ENCODE data around the gene CCBE1. TPM values are rescaled to one million over a fixed set of nuclear protein-coding genes. Genes with fewer than 3 reads are reported as not detected.
A peak's percentile ranks its signal among the peaks of the same experiment; 100 is the strongest.

The CCBE1 gene
- polyA plus RNA-seq, 1 of the 3 experiments (the other 2 are of a cell fraction) = 5.0 TPM

- POLR2A ChIA-PET = no interaction called here
- no peaks in the 10 kb centered on the region for H3K9me2 ChIP-seq
- H3K27me3 ChIP-seq (ENCODE audit: insufficient read depth) = no peaks in the 10 kb centered on the region
- H3K79me2 ChIP-seq (ENCODE audit: insufficient read depth) = no peaks in the 10 kb centered on the region
- TF ChIP-seq NRF1 (IDR thresholded peaks at IDR 0.05; ENCODE audit: low read depth, low read length) = no peak
- TF ChIP-seq GATA2 (CRISPR knock-in tag; IDR thresholded peaks at IDR 0.05) = no peak
- TF ChIP-seq EP300 (IDR thresholded peaks at IDR 0.05; ENCODE audit: borderline replicate concordance in 1 of 2, low read depth in 1 of 2, low read length in 1 of 2) = no peak
- TF ChIP-seq YY1 (IDR thresholded peaks at IDR 0.05; ENCODE audit: low read depth) = no peak
- TF ChIP-seq JUND (IDR thresholded peaks at IDR 0.05) = no peak
- H4K20me1 ChIP-seq (ENCODE audit: insufficient read depth) = no peaks in the 10 kb centered on the region
- H3K9me3 ChIP-seq = no peaks in the 10 kb centered on the region
- no peak overlapping the region for H3K4me3 ChIP-seq (ENCODE audit: low read depth in 2 of 2, low read length in 1 of 2)
- no peak for DNase-seq
- H3K9ac ChIP-seq = no peak overlapping the region
- H3K4me2 ChIP-seq = no peak overlapping the region
- no peak overlapping the region for H2AFZ ChIP-seq (ENCODE audit: low read depth)
- no peak overlapping the region for H3K27ac ChIP-seq (ENCODE audit: low read depth in 2 of 2, low read length in 1 of 2)
- 67% methylated on average over 3 of the region's 3 CpGs for WGBS (ENCODE audit: low lambda C conversion rate)
- CTCF ChIA-PET = no interaction called here
- H3K4me1 ChIP-seq (ENCODE audit: control insufficient read depth in 1 of 2, insufficient read depth in 2 of 2, low read depth in 1 of 2, low read length in 1 of 2) = peaks cover 0 to 29% of the 10 kb centered on the region in 2 experiments; a peak in 3 of 4 replicates
- H3F3A ChIP-seq (replicated peaks; ENCODE audit: insufficient read depth) = no peaks in the 10 kb centered on the region
- no peaks in the 10 kb centered on the region for H3K36me3 ChIP-seq (replicated peaks in 1 of 2; ENCODE audit: control insufficient read depth in 1 of 2, insufficient read depth in 2 of 2, low read length in 1 of 2)
These were observed 215.8 kb downstream of the CCBE1 start for GRCh38 chr18:59481436-59481835.

- Histone ChIP-seq H3K27ac (ENCODE audit: low read depth in 2 of 2, low read length in 1 of 2) (peak overlapping the region in 1 of 2 experiments; percentile 98; a peak in 2 of 4 replicates), H3K4me2 (no peak overlapping the region), H3K4me3 (ENCODE audit: low read depth in 2 of 2, low read length in 1 of 2) (no peak overlapping the region), H3K9me3 (no peaks in the 10 kb centered on the region), H3K27me3 (ENCODE audit: insufficient read depth) (no peaks in the 10 kb centered on the region), H2AFZ (ENCODE audit: low read depth) (no peak overlapping the region), H3F3A (replicated peaks; ENCODE audit: insufficient read depth) (no peaks in the 10 kb centered on the region), H3K36me3 (replicated peaks in 1 of 2; ENCODE audit: control insufficient read depth in 1 of 2, insufficient read depth in 2 of 2, low read length in 1 of 2) (no peaks in the 10 kb centered on the region), H3K9me2 (no peaks in the 10 kb centered on the region), H3K4me1 (ENCODE audit: control insufficient read depth in 1 of 2, insufficient read depth in 2 of 2, low read depth in 1 of 2, low read length in 1 of 2) (peaks cover 0 to 27% of the 10 kb centered on the region in 2 experiments; a peak in 3 of 4 replicates), H3K79me2 (ENCODE audit: insufficient read depth) (no peaks in the 10 kb centered on the region), H3K9ac (no peak overlapping the region), H4K20me1 (ENCODE audit: insufficient read depth) (no peaks in the 10 kb centered on the region)
- CTCF ChIA-PET = interaction anchor here (1.4 to 2.6 kb wide), 3 partner anchors 10 to 344 kb away, joined by 4 to 11 read pairs (median 8); no protein-coding TSS in a partner anchor
- POLR2A ChIA-PET = interaction anchor here (1.7 kb wide), 1 partner anchor 37 kb away, joined by 5 read pairs; no protein-coding TSS in a partner anchor
- 68% methylated on average over 2 of the region's 2 CpGs for WGBS (ENCODE audit: low lambda C conversion rate)
- TF ChIP-seq JUND (IDR thresholded peaks at IDR 0.05) (no peak), FOXJ3 (CRISPR knock-in tag; IDR thresholded peaks at IDR 0.05) (no peak), YY1 (IDR thresholded peaks at IDR 0.05; ENCODE audit: low read depth) (no peak), REST (IDR thresholded peaks at IDR 0.05; ENCODE audit: low read depth, low read length) (no peak)
- DNase-seq = no peak
These were observed 217.4 kb downstream of the CCBE1 start for GRCh38 chr18:59479776-59480175.
